Breast epithelium (tissue), 4 donors: ENCODE results near the gene F11R. TPM values are rescaled to one million over a fixed set of nuclear protein-coding genes. Genes with fewer than 3 reads are reported as not detected.

Source experiments
- DNase-seq, 2 donors: peaks; one replicate each; pipeline ENCODE4 v3.0.0-alpha.2; 2019; ENCODE audit warnings: low spot score in 2 of 2
- H3K27ac ChIP-seq, 2 donors: fragments of 200-600 bp; sonication (generic) in 1 of 2; one replicate each; pipeline ENCODE4 v1.5.1; 2016 to 2019; ENCODE audit warnings: mild to moderate bottlenecking in 1 of 2
- H3K27me3 ChIP-seq, 2 donors: fragments of 200-600 bp; sonication (generic) in 1 of 2; one replicate each; pipeline versions ENCODE4 v1.5.1 to v1.6.0; 2017 to 2019; ENCODE audit warnings: control low read depth in 1 of 2, mild to moderate bottlenecking in 1 of 2
- H3K36me3 ChIP-seq: fragments of 200-600 bp; one replicate; pipeline ENCODE4 v1.5.1; 2019
- H3K4me1 ChIP-seq, 2 donors: fragments of 200-600 bp; sonication (generic); one replicate each; pipeline ENCODE4 v1.5.1; 2016 to 2019; ENCODE audit warnings: control low read depth in 1 of 2
- H3K4me3 ChIP-seq, 3 donors: fragments of 200-600 bp; sonication (generic); 1 replicate in 2 of 3; 2 replicates in 1 of 3; pipeline ENCODE4 v1.5.1; 2016 to 2019; ENCODE audit warnings: mild to moderate bottlenecking in 3 of 3, moderate library complexity in 2 of 3
- H3K9me3 ChIP-seq, 2 donors: fragments of 200-600 bp; sonication (generic) in 1 of 2; one replicate each; pipeline ENCODE4 v1.5.1; 2016 to 2019; ENCODE audit warnings: control low read depth in 1 of 2
- POLR2A ChIP-seq: fragments of 450-650 bp; IDR thresholded peaks from one replicate; pipeline ENCODE4 v1.6.1; 2016; ENCODE audit warnings: antibody characterized with exemption, mild to moderate bottlenecking, moderate library complexity
- POLR2AphosphoS5 ChIP-seq, 3 donors: sonication (generic); formaldehyde crosslinking; IDR thresholded peaks; one replicate each; pipeline ENCODE4 v1.6.1; 2017; ENCODE audit warnings: antibody characterized with exemption in 3 of 3
- intact Hi-C: fragments of 100-400 bp; cut with DNase I; formaldehyde crosslinking; loops from one replicate; pipeline ENCODE4 v1.15.1; 2023; ENCODE audit warnings: low total_unique reads
- total RNA-seq, 3 donors: library from RNA; depleted of rRNA; stranded (reverse); fragments of >200 nt; gene quantifications; one replicate each; pipeline ENCODE4 v1.1.0, GENCODE V29; 2016
- TF ChIP-seq, protein P1 (sequence below), 3 donors: fragments of 450-650 bp; IDR thresholded peaks; one replicate each; pipeline ENCODE4 v1.5.1; 2016 to 2017; ENCODE audit warnings: antibody characterized with exemption in 3 of 3, mild to moderate bottlenecking in 3 of 3, moderate library complexity in 3 of 3

F11R gene
- total RNA-seq, 3 donors from 2014 or later: 41.1 to 74.3 (median 48.8) TPM

DNA sequence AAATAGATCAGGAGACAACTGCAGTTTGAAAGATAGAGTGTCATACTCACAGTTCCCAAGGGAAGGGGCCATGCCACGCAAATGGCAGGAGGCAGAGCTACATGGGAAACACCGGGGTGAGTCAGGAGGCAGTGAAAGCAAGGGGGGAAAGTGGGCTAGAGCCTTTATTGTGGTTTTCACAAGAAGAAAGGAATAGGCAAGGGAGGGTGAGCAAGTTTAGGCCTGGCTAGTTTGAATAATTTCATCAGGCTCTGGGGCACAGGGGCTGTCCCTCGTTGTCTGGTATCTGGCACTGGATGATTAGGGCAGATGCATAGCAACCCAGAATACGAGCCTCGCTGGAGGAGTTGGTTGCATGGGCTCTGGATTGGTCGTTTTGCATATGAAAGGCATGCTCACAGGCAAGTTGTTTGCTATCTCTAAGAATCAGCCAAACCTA is 49.3 kb downstream of the F11R start:
- no peak for DNase-seq
- Histone ChIP-seq H3K9me3 (no peaks in the 10 kb centered on the region), H3K4me1 (no peaks in the 10 kb centered on the region), H3K27me3 (no peaks in the 10 kb centered on the region), H3K36me3 (no peaks in the 10 kb centered on the region), H3K27ac (no peak overlapping the region), H3K4me3 (no peak overlapping the region)
- TF ChIP-seq POLR2AphosphoS5 (IDR thresholded peaks at IDR 0.05) (no peak), POLR2A (no peak)
- TF ChIP-seq, protein P1, sequence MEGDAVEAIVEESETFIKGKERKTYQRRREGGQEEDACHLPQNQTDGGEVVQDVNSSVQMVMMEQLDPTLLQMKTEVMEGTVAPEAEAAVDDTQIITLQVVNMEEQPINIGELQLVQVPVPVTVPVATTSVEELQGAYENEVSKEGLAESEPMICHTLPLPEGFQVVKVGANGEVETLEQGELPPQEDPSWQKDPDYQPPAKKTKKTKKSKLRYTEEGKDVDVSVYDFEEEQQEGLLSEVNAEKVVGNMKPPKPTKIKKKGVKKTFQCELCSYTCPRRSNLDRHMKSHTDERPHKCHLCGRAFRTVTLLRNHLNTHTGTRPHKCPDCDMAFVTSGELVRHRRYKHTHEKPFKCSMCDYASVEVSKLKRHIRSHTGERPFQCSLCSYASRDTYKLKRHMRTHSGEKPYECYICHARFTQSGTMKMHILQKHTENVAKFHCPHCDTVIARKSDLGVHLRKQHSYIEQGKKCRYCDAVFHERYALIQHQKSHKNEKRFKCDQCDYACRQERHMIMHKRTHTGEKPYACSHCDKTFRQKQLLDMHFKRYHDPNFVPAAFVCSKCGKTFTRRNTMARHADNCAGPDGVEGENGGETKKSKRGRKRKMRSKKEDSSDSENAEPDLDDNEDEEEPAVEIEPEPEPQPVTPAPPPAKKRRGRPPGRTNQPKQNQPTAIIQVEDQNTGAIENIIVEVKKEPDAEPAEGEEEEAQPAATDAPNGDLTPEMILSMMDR (IDR thresholded peaks at IDR 0.05): no peak
- intact Hi-C loops: no loop called here

DNA sequence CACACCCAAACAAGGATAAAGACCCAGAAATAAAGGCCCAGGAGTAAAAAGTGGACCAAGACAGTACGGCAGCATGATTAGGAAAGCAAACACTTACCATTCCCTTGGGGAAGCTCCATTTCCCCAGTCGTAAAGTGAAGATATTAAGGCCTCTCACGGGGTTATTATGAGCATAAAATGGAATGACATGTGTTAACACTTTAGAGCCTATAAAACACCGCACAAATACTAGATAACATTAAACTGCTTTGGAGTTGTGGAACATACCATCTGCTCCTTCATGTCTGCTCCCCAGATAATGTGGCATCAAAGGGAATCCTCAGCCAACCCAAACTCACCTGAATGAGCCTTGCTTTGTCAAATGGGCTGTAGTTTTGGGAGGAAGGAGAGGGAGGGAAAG is 57.4 kb downstream of the F11R start:
- Histone ChIP-seq H3K4me1 (no peaks in the 10 kb centered on the region), H3K36me3 (no peaks in the 10 kb centered on the region), H3K9me3 (no peaks in the 10 kb centered on the region), H3K4me3 (no peak overlapping the region), H3K27ac (no peak overlapping the region), H3K27me3 (no peaks in the 10 kb centered on the region)
- no peak for DNase-seq
- intact Hi-C loops: loop anchor here (2.0 kb wide), 1 partner anchor 39 kb away; no protein-coding TSS in a partner anchor
- TF ChIP-seq POLR2AphosphoS5 (IDR thresholded peaks at IDR 0.05) (no peak), POLR2A (no peak)
- TF ChIP-seq, protein P1 (IDR thresholded peaks at IDR 0.05): no peak

- Histone ChIP-seq H3K36me3 (no peaks in the 10 kb centered on the region), H3K27ac (no peak overlapping the region), H3K4me3 (no peak overlapping the region), H3K4me1 (no peaks in the 10 kb centered on the region), H3K27me3 (no peaks in the 10 kb centered on the region), H3K9me3 (no peaks in the 10 kb centered on the region)
- no peak for DNase-seq
- TF ChIP-seq, protein P1 (IDR thresholded peaks at IDR 0.05): no peak
- TF ChIP-seq POLR2AphosphoS5 (IDR thresholded peaks at IDR 0.05) (no peak), POLR2A (no peak)
- intact Hi-C loops: no loop called here
Observed at GRCh38 chr1:160961419-160961818, 59.5 kb downstream of the F11R start.

- Histone ChIP-seq H3K27me3 (no peaks in the 10 kb centered on the region), H3K4me3 (no peak overlapping the region), H3K36me3 (no peaks in the 10 kb centered on the region), H3K9me3 (no peaks in the 10 kb centered on the region), H3K4me1 (no peaks in the 10 kb centered on the region), H3K27ac (no peak overlapping the region)
- intact Hi-C loops: no loop called here
- TF ChIP-seq, protein P1 (IDR thresholded peaks at IDR 0.05): no peak
- TF ChIP-seq POLR2AphosphoS5 (IDR thresholded peaks at IDR 0.05) (no peak), POLR2A (no peak)
- DNase-seq: no peak
Observed at GRCh38 chr1:160956966-160957365, 64.0 kb downstream of the F11R start.

- H3K36me3 ChIP-seq: no peaks in the 10 kb centered on the region
- TF ChIP-seq, protein P1 (IDR thresholded peaks at IDR 0.05): peak in 1 of 3 donors; percentile 26
- no peak for TF ChIP-seq POLR2AphosphoS5 (IDR thresholded peaks at IDR 0.05)
- intact Hi-C loops: no loop called here
Observed at GRCh38 chr1:160954158-160955104, 66.5 kb downstream of the F11R start, which contains the start of gene ITLN2. Gene ITLN2, minus strand, starts transcription at chr1:160954809. Its CDS starts 68 bp downstream, at chr1:160954741.

More at GRCh38 chr1:160954158-160955104, 66.5 kb downstream of the F11R start, which contains the start of gene ITLN2:
- Histone ChIP-seq H3K4me3 (no peak within 1 kb of the TSS), H3K27me3 (no peaks in the 10 kb centered on the region), H3K9me3 (no peaks in the 10 kb centered on the region), H3K4me1 (no peaks in the 10 kb centered on the region), H3K27ac (no peak within 1 kb of the TSS)
- DNase-seq: no peak
